A549 (cell line): ENCODE data around the gene XKR7. TPM values are rescaled to one million over a fixed set of nuclear protein-coding genes. Genes with fewer than 3 reads are reported as not detected.
A peak's percentile ranks its signal among the peaks of the same experiment; 100 is the strongest.

Source experiments
- ATOH8 ChIP-seq: fragments of 250-450 bp; sonication (Bioruptor Pico); IDR thresholded peaks from 2 replicates; pipeline ENCODE4 v1.5.0; 2020; ENCODE audit warnings: low read depth, mild to moderate bottlenecking, moderate library complexity
- BCL3 ChIP-seq: fragments of >200 bp; sonication (Bioruptor Twin); formaldehyde crosslinking; IDR thresholded peaks from 3 replicates; pipeline ENCODE4 v1.6.1; 2016
- BHLHE40 ChIP-seq: IDR thresholded peaks from 2 replicates; pipeline ENCODE4 v1.6.1; 2012; ENCODE audit warnings: low read depth, low read length, inconsistent platforms
- CBX2 ChIP-seq: fragments of 200-600 bp; sonication (generic); IDR thresholded peaks from 2 replicates; pipeline ENCODE4 v1.6.1; 2016; ENCODE audit warnings: low read depth, mild to moderate bottlenecking, borderline replicate concordance
- CBX8 ChIP-seq: fragments of 200-600 bp; sonication (generic); IDR thresholded peaks from 2 replicates; pipeline ENCODE4 v1.6.1; 2016
- CHD4 ChIP-seq: fragments of 200-600 bp; sonication (generic); IDR thresholded peaks from 2 replicates; pipeline ENCODE4 v1.6.1; 2016; ENCODE audit warnings: antibody characterized with exemption, mild to moderate bottlenecking, borderline replicate concordance
- CTCF ChIP-seq: fragments of >200 bp; sonication (Bioruptor Twin); formaldehyde crosslinking; IDR thresholded peaks from 3 replicates; pipeline ENCODE4 v1.5.1; 2016
- E2F6 ChIP-seq: IDR thresholded peaks from 2 replicates; pipeline ENCODE4 v1.6.1; 2012; ENCODE audit warnings: low read depth, borderline replicate concordance
- EHF ChIP-seq: fragments of 250-450 bp; sonication (Bioruptor Pico); IDR thresholded peaks from 2 replicates; pipeline ENCODE4 v1.5.0; 2020; ENCODE audit warnings: mild to moderate bottlenecking
- FOSB ChIP-seq: fragments of 250-450 bp; sonication (Bioruptor Pico); IDR thresholded peaks from 2 replicates; pipeline ENCODE4 v1.5.0; 2020; ENCODE audit warnings: mild to moderate bottlenecking, moderate library complexity
- FOSL2 ChIP-seq, 2 experiments: fragments of 450-650 bp in 1 of 2; fragments of >200 bp in 1 of 2; sonication (Bioruptor Twin) in 1 of 2; formaldehyde crosslinking; IDR thresholded peaks; 2 replicates each; pipeline versions ENCODE4 v1.5.0 to v1.6.1; 2016 to 2020; ENCODE audit warnings: mild to moderate bottlenecking in 1 of 2, moderate library complexity in 1 of 2
- HDAC2 ChIP-seq: fragments of 200-600 bp; sonication (generic); IDR thresholded peaks from 2 replicates; pipeline ENCODE4 v1.6.1; 2016
- JUN ChIP-seq, 2 experiments: fragments of >200 bp; sonication (Bioruptor Twin); formaldehyde crosslinking; IDR thresholded peaks; 2 replicates in 1 of 2; 3 replicates in 1 of 2; pipeline ENCODE4 v1.6.1; 2016 to 2017
- KDM1A ChIP-seq: fragments of 200-600 bp; sonication (generic); IDR thresholded peaks from 2 replicates; pipeline ENCODE4 v1.6.1; 2016; ENCODE audit warnings: low read depth, mild to moderate bottlenecking
- MAX ChIP-seq: IDR thresholded peaks from 2 replicates; pipeline ENCODE4 v1.6.1; 2012
- NPAS2 ChIP-seq: fragments of 250-450 bp; sonication (Bioruptor Pico); IDR thresholded peaks from 2 replicates; pipeline ENCODE4 v1.8.0; 2022; ENCODE audit warnings: mild to moderate bottlenecking, moderate library complexity, borderline replicate concordance
- NR3C1 ChIP-seq: fragments of >200 bp; sonication (Bioruptor Twin); formaldehyde crosslinking; IDR thresholded peaks from 3 replicates; pipeline ENCODE4 v1.6.1; 2017
- PBX3 ChIP-seq: IDR thresholded peaks from 2 replicates; pipeline ENCODE4 v1.6.1; 2012
- POLR2AphosphoS2 ChIP-seq: conservative IDR thresholded peaks from 2 replicates; pipeline ENCODE4 v1.6.1; 2012; ENCODE audit warnings: low read length, improper control_type of control experiment, inconsistent platforms
- RARB ChIP-seq: fragments of 250-450 bp; sonication (Bioruptor Pico); IDR thresholded peaks from 2 replicates; pipeline ENCODE4 v1.8.0; 2021; ENCODE audit warnings: mild to moderate bottlenecking, moderate library complexity
- RFX5 ChIP-seq: fragments of 450-650 bp; IDR thresholded peaks from 2 replicates; pipeline ENCODE4 v1.7.1; 2014; ENCODE audit warnings: antibody characterized with exemption, mild to moderate bottlenecking, moderate library complexity
- TFCP2L1 ChIP-seq: fragments of 250-450 bp; sonication (Bioruptor Pico); IDR thresholded peaks from 2 replicates; pipeline ENCODE4 v1.5.0; 2021; ENCODE audit warnings: mild to moderate bottlenecking
- ZSCAN20 ChIP-seq: fragments of 250-450 bp; sonication (Bioruptor Pico); IDR thresholded peaks from 2 replicates; pipeline ENCODE4 v1.8.0; 2022; ENCODE audit warnings: mild to moderate bottlenecking, moderate library complexity
- polyA plus RNA-seq, 4 experiments: library from polyadenylated mRNA; depleted of rRNA in 3 of 4; stranded (reverse); fragments of >200 nt; fragmentation: RNase III in 1 of 4; extraction: RNeasy Plus Mini Kit Qiagen cat#74134 plus additional on column Dnase treatment in 1 of 4; gene quantifications; 2 replicates in 3 of 4; 3 replicates in 1 of 4; pipeline ENCODE4 v1.2.3, GENCODE V29; 2011 to 2017

Gene XKR7
- polyA plus RNA-seq, 2 of the 4 experiments (the other 2 are of a cell fraction): 0.01 TPM; not detected in 1

- TF ChIP-seq HDAC2: no peak
- TF ChIP-seq CBX2: no peak
- TF ChIP-seq BCL3: peak; percentile 79; the same call in 1 of the 3 replicates
- no peak for TF ChIP-seq NPAS2 (CRISPR knock-in tag)
- TF ChIP-seq NR3C1: no peak
- no peak for TF ChIP-seq ZSCAN20 (CRISPR knock-in tag)
- peak; percentile 61; the same call in 1 of the 2 replicates for TF ChIP-seq E2F6
- TF ChIP-seq CHD4: no peak
- no peak for TF ChIP-seq FOSB (CRISPR knock-in tag)
- TF ChIP-seq ATOH8: no peak
- peak; percentile 51 to 81; a peak in 4 of 5 replicates for TF ChIP-seq JUN (IDR thresholded peaks at IDR 0.05)
- TF ChIP-seq FOSL2 (IDR thresholded peaks at IDR 0.05): no peak
- no peak for TF ChIP-seq FOSL2 (CRISPR knock-in tag; IDR thresholded peaks at IDR 0.05)
- no peak for TF ChIP-seq RFX5
- peak; percentile 96 for TF ChIP-seq CTCF
- TF ChIP-seq MAX: peak; percentile 75
- TF ChIP-seq PBX3: no peak
- TF ChIP-seq RARB (CRISPR knock-in tag): no peak
- no peak for TF ChIP-seq CBX8
- TF ChIP-seq TFCP2L1 (CRISPR knock-in tag): no peak
- TF ChIP-seq POLR2AphosphoS2: no peak
- no peak for TF ChIP-seq KDM1A
- no peak for TF ChIP-seq BHLHE40
- TF ChIP-seq EHF (CRISPR knock-in tag): no peak
Measured at GRCh38 chr20:31951530-31952453, 16.2 kb upstream of the XKR7 start, which contains the start of gene PDRG1 (continued).
